ENCODE results near the gene ZFAND2B.

The ZFAND2B gene

GRCh38 chr2:219159771-219160185 lies 46.8 kb upstream of the ZFAND2B start:
- Histone ChIP-seq H3K9me3 (ENCODE audit: severe bottlenecking) (no peaks in the 10 kb centered on the region), H3K4me3 (ENCODE audit: severe bottlenecking) (peak overlapping the region; percentile 57), H3K27me3 (ENCODE audit: insufficient read depth, poor library complexity, severe bottlenecking) (no peaks in the 10 kb centered on the region), H3K4me1 (ENCODE audit: insufficient read depth, poor library complexity, severe bottlenecking) (no peaks in the 10 kb centered on the region), H3K27ac (ENCODE audit: poor library complexity, severe bottlenecking) (peak overlapping the region; percentile 62), H3K36me3 (ENCODE audit: low read depth) (peaks cover 7% of the 10 kb centered on the region)
- TF ChIP-seq CTCF (IDR thresholded peaks at IDR 0.05; ENCODE audit: poor library complexity, severe bottlenecking), result no peak
- DNase-seq (ENCODE audit: low spot score) (no peak), ATAC-seq (ENCODE audit: low read depth) (no peak)

- peak; percentile 97 for TF ChIP-seq CTCF (IDR thresholded peaks at IDR 0.05; ENCODE audit: poor library complexity, severe bottlenecking)
- H3K27ac ChIP-seq (ENCODE audit: poor library complexity, severe bottlenecking), result peak within 1 kb of the TSS; percentile 62
- peaks cover 5% of the 10 kb centered on the region for H3K36me3 ChIP-seq (ENCODE audit: low read depth)
- H3K9me3 ChIP-seq (ENCODE audit: severe bottlenecking), result no peaks in the 10 kb centered on the region
- peak within 1 kb of the TSS; percentile 57 for H3K4me3 ChIP-seq (ENCODE audit: severe bottlenecking)
- ATAC-seq (ENCODE audit: low read depth) (peak; percentile 92), DNase-seq (ENCODE audit: low spot score) (peak; percentile 91)
- no peaks in the 10 kb centered on the region for H3K4me1 ChIP-seq (ENCODE audit: insufficient read depth, poor library complexity, severe bottlenecking)
- no peaks in the 10 kb centered on the region for H3K27me3 ChIP-seq (ENCODE audit: insufficient read depth, poor library complexity, severe bottlenecking)
Measured at GRCh38 chr2:219160186-219161017, 46.2 kb upstream of the ZFAND2B start, which contains the start of gene NHEJ1. NHEJ1 (minus strand) TSS chr2:219160815; CDS start chr2:219158362, 2,453 bp downstream.

- ATAC-seq (ENCODE audit: low read depth) (no peak), DNase-seq (ENCODE audit: low spot score) (no peak)
- H3K4me1 ChIP-seq (ENCODE audit: insufficient read depth, poor library complexity, severe bottlenecking), result no peaks in the 10 kb centered on the region
- peak overlapping the region; percentile 62 for H3K27ac ChIP-seq (ENCODE audit: poor library complexity, severe bottlenecking)
- H3K9me3 ChIP-seq (ENCODE audit: severe bottlenecking), result no peaks in the 10 kb centered on the region
- H3K36me3 ChIP-seq (ENCODE audit: low read depth), result peaks cover 4% of the 10 kb centered on the region; the same call in 1 of the 2 replicates
- no peaks in the 10 kb centered on the region for H3K27me3 ChIP-seq (ENCODE audit: insufficient read depth, poor library complexity, severe bottlenecking)
- H3K4me3 ChIP-seq (ENCODE audit: severe bottlenecking), result peak overlapping the region; percentile 57
- TF ChIP-seq CTCF (IDR thresholded peaks at IDR 0.05; ENCODE audit: poor library complexity, severe bottlenecking), result no peak
Measured at GRCh38 chr2:219161097-219161496, 45.5 kb upstream of the ZFAND2B start.

- no peak for ATAC-seq (ENCODE audit: low read depth)
- DNase-seq (ENCODE audit: low spot score), result no peak
- no peaks in the 10 kb centered on the region for H3K4me1 ChIP-seq (ENCODE audit: insufficient read depth, poor library complexity, severe bottlenecking)
- no peak for TF ChIP-seq CTCF (IDR thresholded peaks at IDR 0.05; ENCODE audit: poor library complexity, severe bottlenecking)
- no peaks in the 10 kb centered on the region for H3K9me3 ChIP-seq (ENCODE audit: severe bottlenecking)
- H3K27ac ChIP-seq (ENCODE audit: poor library complexity, severe bottlenecking), result no peak overlapping the region
- H3K4me3 ChIP-seq (ENCODE audit: severe bottlenecking), result no peak overlapping the region
- no peaks in the 10 kb centered on the region for H3K27me3 ChIP-seq (ENCODE audit: insufficient read depth, poor library complexity, severe bottlenecking)
- H3K36me3 ChIP-seq (ENCODE audit: low read depth), result no peaks in the 10 kb centered on the region
Measured at GRCh38 chr2:219163156-219163555, 43.4 kb upstream of the ZFAND2B start.

All from RWPE2 (cell line).